ENCODE measurements around the gene DOCK9.

The DOCK9 gene

GRCh38 chr13:98746968-98747367 lies 230.9 kb downstream of the DOCK9 start:
- DNase-seq: no peak
